WTC11 (cell line): ENCODE measurements around the gene ZNF526. TPM values are rescaled to one million over a fixed set of nuclear protein-coding genes. Genes with fewer than 3 reads are reported as not detected.

Experiments
- ATAC-seq: fragments of 200-7000 bp; cut with Tn5 transposase; 2 replicates; pipeline ENCODE4 v1.10.0; 2021; ENCODE audit warnings: mild to moderate bottlenecking, moderate library complexity
- CTCF ChIA-PET: fragments of 300-600 bp; sonication (Branson Sonifier 250); formaldehyde crosslinking; loops from one replicate; lab custom pipeline; 2021; ENCODE audit warnings: antibody characterized with exemption; lab: Charles Lee
- POLR2A ChIA-PET: fragments of 350-600 bp; sonication (Branson Sonifier 250); formaldehyde crosslinking; loops from one replicate; lab custom pipeline; 2021; ENCODE audit warnings: antibody characterized with exemption; lab: Charles Lee
- DNase-seq: peaks from one replicate; pipeline ENCODE4 v3.0.0; 2021; ENCODE audit warnings: low spot score
- H3K27ac Mint-ChIP-seq: 2 replicates; pipeline ENCODE4 v1.8.0; 2021; ENCODE audit warnings: mixed read lengths
- H3K27me3 Mint-ChIP-seq: 2 replicates; pipeline ENCODE4 v1.8.0; 2021; ENCODE audit warnings: low read depth, mild to moderate bottlenecking, moderate library complexity, mixed read lengths
- H3K36me3 Mint-ChIP-seq: 2 replicates; pipeline ENCODE4 v1.8.0; 2021; ENCODE audit warnings: mixed read lengths
- H3K4me1 Mint-ChIP-seq: 2 replicates; pipeline ENCODE4 v1.8.0; 2022; ENCODE audit warnings: mixed read lengths
- H3K4me3 Mint-ChIP-seq: 2 replicates; pipeline ENCODE4 v1.8.0; 2021; ENCODE audit warnings: mild to moderate bottlenecking, moderate library complexity, mixed read lengths
- H3K9me3 Mint-ChIP-seq: 2 replicates; pipeline ENCODE4 v1.8.0; 2021; ENCODE audit warnings: mixed read lengths
- ATF3 ChIP-seq: sonication (generic); formaldehyde crosslinking; conservative IDR thresholded peaks from 2 replicates; pipeline ENCODE4 v1.8.1; 2022; ENCODE audit warnings: mild to moderate bottlenecking, missing genetic modification reagents
- ATF6 ChIP-seq: sonication (generic); formaldehyde crosslinking; IDR thresholded peaks from 2 replicates; pipeline ENCODE4 v1.8.1; 2023; ENCODE audit warnings: mild to moderate bottlenecking, missing genetic modification reagents
- CTCF ChIP-seq: fragments of 200-600 bp; IDR thresholded peaks from 2 replicates; pipeline ENCODE4 v1.8.0; 2022; ENCODE audit warnings: antibody characterized with exemption
- ELF4 ChIP-seq: sonication (generic); formaldehyde crosslinking; IDR thresholded peaks from 2 replicates; pipeline ENCODE4 v1.8.1; 2022; ENCODE audit warnings: low read depth, mild to moderate bottlenecking, moderate library complexity, missing genetic modification reagents
- EMX1 ChIP-seq: fragments of 250-450 bp; sonication (Bioruptor Pico); IDR thresholded peaks from 2 replicates; pipeline ENCODE4 v1.8.0; 2021; ENCODE audit warnings: mild to moderate bottlenecking
- FOXJ3 ChIP-seq: sonication (generic); formaldehyde crosslinking; IDR thresholded peaks from 2 replicates; pipeline ENCODE4 v1.9.0; 2021; ENCODE audit warnings: missing genetic modification reagents, mild to moderate bottlenecking, borderline replicate concordance
- FOXK1 ChIP-seq: sonication (generic); formaldehyde crosslinking; IDR thresholded peaks from 2 replicates; pipeline ENCODE4 v1.8.0; 2022; ENCODE audit warnings: mild to moderate bottlenecking, moderate library complexity, missing genetic modification reagents
- JAZF1 ChIP-seq: fragments of 250-450 bp; sonication (Bioruptor Pico); IDR thresholded peaks from 2 replicates; pipeline ENCODE4 v1.9.0; 2021; ENCODE audit warnings: moderate library complexity, mild to moderate bottlenecking, inconsistent platforms
- MLX ChIP-seq: sonication (generic); formaldehyde crosslinking; IDR thresholded peaks from 2 replicates; pipeline ENCODE4 v1.8.1; 2023; ENCODE audit warnings: mild to moderate bottlenecking, missing genetic modification reagents, moderate library complexity
- NFYB ChIP-seq: sonication (generic); formaldehyde crosslinking; conservative IDR thresholded peaks from 2 replicates; pipeline ENCODE4 v1.8.0; 2022; ENCODE audit warnings: low read depth, missing genetic modification reagents
- NR2C2 ChIP-seq: sonication (generic); formaldehyde crosslinking; IDR thresholded peaks from 2 replicates; pipeline ENCODE4 v1.8.0; 2022; ENCODE audit warnings: mild to moderate bottlenecking, missing genetic modification reagents
- NR3C1 ChIP-seq: sonication (generic); formaldehyde crosslinking; conservative IDR thresholded peaks from 2 replicates; pipeline ENCODE4 v1.8.1; 2023; ENCODE audit warnings: low read depth, mild to moderate bottlenecking, missing genetic modification reagents
- PRDM15 ChIP-seq: sonication (generic); formaldehyde crosslinking; IDR thresholded peaks from 2 replicates; pipeline ENCODE4 v1.8.0; 2022; ENCODE audit warnings: missing genetic modification reagents
- PRRX2 ChIP-seq: fragments of 250-450 bp; sonication (Bioruptor Pico); IDR thresholded peaks from 2 replicates; pipeline ENCODE4 v1.8.0; 2021; ENCODE audit warnings: mild to moderate bottlenecking
- STAT6 ChIP-seq: sonication (generic); formaldehyde crosslinking; conservative IDR thresholded peaks from 2 replicates; pipeline ENCODE4 v1.8.1; 2023; ENCODE audit warnings: mild to moderate bottlenecking, low read depth, missing genetic modification reagents, moderate library complexity
- ZNF121 ChIP-seq: sonication (generic); formaldehyde crosslinking; IDR thresholded peaks from 2 replicates; pipeline ENCODE4 v1.8.0; 2023; ENCODE audit warnings: missing genetic modification reagents
- ZNF281 ChIP-seq: sonication (generic); formaldehyde crosslinking; IDR thresholded peaks from 2 replicates; pipeline ENCODE4 v1.8.0; 2023; ENCODE audit warnings: mild to moderate bottlenecking, missing genetic modification reagents
- ZNF423 ChIP-seq: fragments of 250-450 bp; sonication (Bioruptor Pico); IDR thresholded peaks from 2 replicates; pipeline ENCODE4 v2.1.2; 2022; ENCODE audit warnings: mild to moderate bottlenecking, moderate library complexity
- ZNF671 ChIP-seq: fragments of 250-450 bp; sonication (Bioruptor Pico); IDR thresholded peaks from 2 replicates; pipeline ENCODE4 v1.8.0; 2021; ENCODE audit warnings: mild to moderate bottlenecking
- total RNA-seq: library from RNA; stranded (reverse); gene quantifications from 3 replicates; pipeline ENCODE4 v1.2.3, GENCODE V29; 2021

Gene ZNF526
- total RNA-seq, 1 experiment from 2014 or later, result 18.3 TPM

GRCh38 chr19:42197375-42197817, 22.7 kb upstream of the ZNF526 start:
- DNase-seq, result peak; percentile 23
- Mint-ChIP-seq H3K9me3 (peaks cover 13% of the 10 kb centered on the region), H3K36me3 (peaks cover 61% of the 10 kb centered on the region), H3K27me3 (peaks cover 23% of the 10 kb centered on the region), H3K4me3 (peak overlapping the region; percentile 15), H3K27ac (peak overlapping the region; percentile 79), H3K4me1 (peaks cover 31% of the 10 kb centered on the region)
- peak; percentile 7; the same call in 1 of the 2 replicates for ATAC-seq
- no peak for TF ChIP-seq FOXJ3 (CRISPR knock-in tag)
- no peak for TF ChIP-seq PRRX2 (CRISPR knock-in tag)
- TF ChIP-seq ZNF121 (CRISPR knock-in tag), result no peak
- TF ChIP-seq FOXK1, result no peak
- TF ChIP-seq ZNF281 (CRISPR knock-in tag), result peak; percentile 91
- TF ChIP-seq ZNF423, result peak; percentile 75
- POLR2A ChIA-PET, result no interaction called here
- CTCF ChIA-PET, result interaction anchor here (0.6 to 1.6 kb wide), 7 partner anchors 49 to 223 kb away, joined by 3 to 8 read pairs (median 3); partner anchors contain the start of gene POU2F2

GRCh38 chr19:42198676-42199439, 21.3 kb upstream of the ZNF526 start:
- H3K4me1 Mint-ChIP-seq, result peaks cover 31% of the 10 kb centered on the region
- H3K4me3 Mint-ChIP-seq, result no peak overlapping the region
- H3K27ac Mint-ChIP-seq, result peak overlapping the region; percentile 10
- no peak for DNase-seq
- peaks cover 9% of the 10 kb centered on the region for H3K27me3 Mint-ChIP-seq
- CTCF ChIA-PET, result interaction anchor here (1.2 to 1.5 kb wide), 3 partner anchors 44 to 90 kb away, joined by 3 to 6 read pairs (median 4); no protein-coding TSS in a partner anchor
- peaks cover 67% of the 10 kb centered on the region for H3K36me3 Mint-ChIP-seq
- peak; percentile 14; the same call in 1 of the 2 replicates for ATAC-seq
- POLR2A ChIA-PET, result no interaction called here
- peaks cover 5% of the 10 kb centered on the region for H3K9me3 Mint-ChIP-seq
- TF ChIP-seq ATF3 (CRISPR knock-in tag), result no peak
- TF ChIP-seq MLX (CRISPR knock-in tag), result no peak
- no peak for TF ChIP-seq NR2C2 (CRISPR knock-in tag)
- no peak for TF ChIP-seq PRDM15 (CRISPR knock-in tag)
- no peak for TF ChIP-seq ATF6 (CRISPR knock-in tag)
- TF ChIP-seq EMX1 (CRISPR knock-in tag), result no peak
- TF ChIP-seq ELF4 (CRISPR knock-in tag), result no peak
- no peak for TF ChIP-seq NFYB (CRISPR knock-in tag)
- no peak for TF ChIP-seq STAT6
- TF ChIP-seq CTCF, result no peak
- TF ChIP-seq JAZF1 (CRISPR knock-in tag), result no peak
- TF ChIP-seq NR3C1 (CRISPR knock-in tag), result no peak
- no peak for TF ChIP-seq ZNF671 (CRISPR knock-in tag)
